ENCODE data around the gene NAGLU.

Gene NAGLU

DNA sequence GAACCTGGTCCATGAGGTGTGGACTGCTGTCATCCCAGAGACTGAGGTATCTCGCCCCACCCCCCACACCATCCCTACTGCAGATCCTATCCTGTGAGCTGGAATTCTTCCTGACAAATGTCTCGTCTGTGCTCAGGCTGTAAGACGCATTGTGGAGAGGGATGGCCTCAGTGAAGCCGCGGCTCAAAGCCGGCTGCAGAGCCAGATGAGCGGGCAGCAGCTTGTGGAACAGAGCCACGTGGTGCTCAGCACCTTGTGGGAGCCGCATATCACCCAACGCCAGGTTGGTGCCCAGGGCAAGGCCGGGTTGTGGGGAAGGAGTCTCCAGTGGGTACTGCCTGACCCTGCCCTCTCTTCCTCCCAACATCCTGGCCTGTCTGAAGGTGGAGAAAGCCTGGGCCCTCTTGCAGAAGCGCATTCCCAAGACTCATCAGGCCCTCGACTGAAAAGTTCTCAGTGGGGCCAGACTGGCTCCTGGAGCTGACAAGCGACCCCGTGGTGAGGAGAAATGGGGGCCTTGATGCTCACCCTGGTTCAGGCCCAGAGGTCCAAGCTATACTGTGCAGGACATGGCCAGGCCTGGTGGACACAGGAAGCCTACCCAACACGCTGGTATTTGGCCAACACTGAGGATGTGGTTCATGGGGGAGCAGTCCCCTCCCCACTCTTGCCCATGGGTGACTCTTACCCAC lies 29.6 kb downstream of the NAGLU start:
- DNase-seq, result no peak

DNA sequence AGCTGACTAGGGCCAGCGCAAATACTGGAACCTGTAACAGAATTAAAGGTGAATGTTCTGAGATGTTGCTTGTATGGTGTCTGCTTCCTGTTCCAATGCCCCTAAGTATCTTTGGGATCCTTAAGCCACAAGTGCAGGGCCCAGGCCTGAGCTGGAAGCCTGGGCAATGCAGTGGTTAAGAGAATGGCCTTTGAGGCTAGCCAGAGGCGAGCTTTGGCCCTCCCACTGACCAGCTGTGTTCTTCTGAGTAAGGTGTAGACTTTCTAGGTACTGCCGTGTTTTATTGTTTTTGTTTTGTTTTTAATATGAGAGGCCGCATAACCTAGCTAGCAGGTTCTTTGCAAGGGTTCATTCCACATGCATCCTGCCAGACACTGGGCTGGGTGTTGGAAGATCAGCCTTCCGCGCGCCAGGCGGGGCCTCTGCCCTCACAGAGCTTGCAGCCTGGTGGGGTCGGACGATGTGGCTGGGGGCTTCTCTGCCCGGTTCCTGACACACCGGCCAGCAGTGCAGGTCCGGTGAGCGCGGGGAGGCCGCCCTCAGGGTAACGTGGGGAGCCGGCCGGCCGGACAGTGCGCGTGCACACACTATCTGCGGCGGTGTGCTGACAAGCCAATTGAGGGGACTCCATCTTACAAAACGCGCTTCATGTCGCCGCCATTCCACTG lies 30.3 kb downstream of the NAGLU start:
- DNase-seq, result no peak

DNA sequence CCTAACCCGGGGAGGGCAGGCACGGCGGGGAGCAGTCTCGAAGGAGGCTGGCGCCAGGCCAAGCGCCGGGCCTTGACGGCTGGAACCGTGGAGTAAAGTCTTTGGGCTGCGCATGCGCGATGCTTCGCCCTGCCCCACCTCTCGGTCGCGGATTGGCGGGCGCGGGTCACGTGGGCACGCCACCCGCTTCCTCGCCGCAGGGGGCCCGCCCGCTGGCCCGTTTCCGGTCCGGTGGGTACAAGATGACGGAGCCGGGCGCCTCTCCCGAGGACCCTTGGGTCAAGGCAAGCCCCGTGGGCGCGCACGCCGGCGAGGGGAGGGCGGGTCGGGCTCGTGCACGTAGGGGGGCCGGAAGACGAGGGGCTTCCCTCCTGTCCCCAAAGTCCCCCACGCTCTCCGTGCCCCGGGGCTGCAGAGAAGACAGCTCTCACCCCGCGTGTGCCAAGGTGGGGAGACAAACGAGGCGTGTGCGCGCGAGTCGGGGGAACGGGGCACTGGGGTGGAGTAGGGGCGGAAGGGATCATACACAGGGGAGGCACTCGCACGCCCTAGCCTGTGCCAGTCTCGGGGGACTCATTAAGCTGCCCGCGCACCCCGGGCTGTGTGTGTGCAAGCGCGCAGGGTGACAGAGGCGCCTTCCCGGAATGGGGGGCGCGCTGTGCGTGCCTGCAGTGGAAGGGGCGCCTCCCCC lies 31.0 kb downstream of the NAGLU start, which contains the start of gene MLX:
Gene MLX (plus strand): TSS at position 218 of the 691 bp plus-strand sequence. CDS start 25 bp downstream, at position 243.
- DNase-seq, result peak; percentile 84 to 90

DNA sequence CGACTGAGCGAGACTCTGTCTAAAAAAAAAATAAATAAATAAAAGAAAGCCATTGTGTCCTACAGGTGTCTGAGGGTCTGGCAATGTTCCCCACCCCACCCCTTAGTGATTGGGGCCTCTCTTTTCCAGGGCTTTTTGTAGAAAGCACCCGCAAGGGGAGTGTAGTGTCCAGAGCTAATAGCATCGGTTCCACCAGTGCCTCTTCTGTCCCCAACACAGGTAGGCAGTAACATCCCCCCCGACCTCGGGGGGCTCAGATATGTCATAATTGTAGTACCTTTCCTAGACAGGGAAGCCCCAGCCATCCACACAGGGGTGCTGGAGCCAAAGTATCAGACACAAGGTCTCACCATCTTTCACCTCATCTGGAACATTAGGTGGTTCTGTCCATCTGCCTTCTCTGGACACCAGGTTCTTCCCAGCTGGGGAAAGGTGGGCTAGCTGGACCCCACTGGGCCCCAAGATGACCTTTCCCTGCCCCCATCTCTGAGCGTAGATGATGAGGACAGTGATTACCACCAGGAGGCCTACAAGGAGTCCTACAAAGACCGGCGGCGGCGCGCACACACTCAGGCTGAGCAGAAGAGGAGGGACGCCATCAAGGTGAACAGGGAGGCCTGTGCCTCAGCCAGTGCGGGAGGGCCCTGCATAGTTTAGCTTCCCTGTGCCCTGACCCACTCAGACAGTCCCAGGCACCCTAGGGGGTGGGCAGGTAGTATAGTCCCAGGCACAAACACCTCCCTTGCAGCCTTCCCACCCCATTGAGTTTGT lies 32.5 kb downstream of the NAGLU start:
- no peak for DNase-seq

DNA sequence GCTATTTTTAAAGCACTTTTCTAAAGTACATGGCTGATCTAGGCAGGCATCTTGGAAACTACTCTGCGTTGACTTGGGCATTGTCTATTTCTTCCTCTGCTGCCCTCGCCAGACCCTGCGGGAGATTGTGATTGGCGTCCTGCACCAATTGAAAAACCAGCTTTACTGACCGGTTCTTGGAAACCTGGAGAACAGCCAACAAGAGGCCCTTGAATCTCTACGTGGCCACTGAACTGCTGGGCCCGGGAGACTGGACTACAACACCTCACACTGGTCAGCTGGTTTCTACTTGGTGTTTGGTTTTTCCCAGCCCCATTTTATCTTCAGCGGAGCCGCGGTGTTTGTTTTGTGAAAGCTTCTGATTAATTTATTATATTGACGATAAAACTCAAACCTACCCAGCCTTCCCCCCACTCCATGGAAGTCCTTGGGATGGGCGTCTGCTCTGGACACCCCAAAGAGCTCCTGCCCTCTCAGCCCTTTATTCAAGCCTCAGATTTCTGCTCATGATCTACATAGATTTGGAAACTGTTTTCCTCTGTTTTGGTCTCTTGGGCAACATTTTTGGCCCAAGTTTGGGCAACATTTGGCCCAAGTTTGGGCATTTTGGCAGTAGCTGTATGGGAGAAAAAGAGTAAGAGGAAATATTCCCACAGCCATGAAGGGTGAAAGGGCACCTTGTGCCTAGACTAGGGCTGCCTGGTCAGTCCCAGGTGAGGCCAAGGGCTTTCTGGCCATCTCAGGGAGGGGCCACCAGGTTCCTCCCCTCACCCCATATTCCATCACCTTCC lies 35.6 kb downstream of the NAGLU start:
- no peak for DNase-seq

DNA sequence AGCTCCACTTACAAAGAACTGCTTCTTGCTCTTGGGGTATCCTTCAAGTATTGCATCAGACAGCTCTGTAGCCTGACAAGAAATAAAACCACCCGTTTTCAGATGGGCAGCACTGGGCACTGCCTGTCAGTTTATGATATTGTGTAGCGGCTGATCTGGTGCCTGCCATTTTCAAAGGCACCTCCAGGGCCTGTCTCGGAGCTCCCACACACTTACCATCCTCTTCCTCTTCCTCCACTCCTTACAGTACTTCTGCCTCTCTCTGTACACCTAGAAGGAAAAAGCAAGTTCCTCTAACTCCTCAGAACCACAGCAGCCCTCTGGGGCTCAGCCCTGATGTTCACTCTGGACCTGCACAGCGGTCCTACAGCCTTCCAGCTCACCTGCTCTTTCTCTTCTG lies 37.1 kb downstream of the NAGLU start:
- no peak for DNase-seq

DNA sequence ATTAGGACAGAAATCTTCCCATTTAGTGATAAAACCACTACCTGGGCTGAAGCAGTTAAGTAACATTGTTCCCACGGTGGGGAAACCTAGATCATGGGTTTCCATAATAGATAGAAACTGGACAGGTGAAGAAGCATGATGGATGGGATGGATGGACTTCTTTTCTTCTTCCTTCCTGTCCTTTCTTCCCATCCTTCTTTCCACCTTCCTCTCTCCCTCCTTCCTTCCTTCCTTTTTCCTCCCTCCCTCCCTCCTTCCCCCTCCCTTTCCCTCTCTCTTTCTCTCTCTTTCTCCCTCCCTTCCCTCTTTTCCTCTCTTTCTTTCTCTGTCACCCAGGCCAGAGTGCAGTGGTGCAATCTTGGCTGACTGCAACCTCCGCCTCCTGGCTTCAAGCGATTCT lies 38.4 kb downstream of the NAGLU start:
- no peak for DNase-seq

DNA sequence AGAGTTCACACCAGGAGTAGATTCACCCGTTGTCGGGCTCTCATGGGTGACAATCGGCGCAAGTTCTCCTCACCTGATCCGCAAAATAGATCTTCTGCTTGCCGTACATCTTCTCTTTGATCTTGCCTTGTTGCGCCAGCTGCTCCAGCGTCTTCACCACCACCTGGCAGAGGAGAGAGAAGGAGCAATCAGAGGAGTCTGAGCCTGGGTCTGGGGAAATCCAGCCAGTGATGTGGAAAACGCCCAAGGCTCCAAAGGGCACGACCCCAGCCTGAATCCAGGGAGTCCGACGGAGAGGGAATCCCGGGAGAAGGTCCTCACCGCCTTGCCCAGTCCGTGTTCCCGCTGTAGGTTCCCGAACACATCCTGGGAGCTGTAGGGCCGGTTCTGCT lies 41.1 kb downstream of the NAGLU start:
- DNase-seq, result no peak

DNA sequence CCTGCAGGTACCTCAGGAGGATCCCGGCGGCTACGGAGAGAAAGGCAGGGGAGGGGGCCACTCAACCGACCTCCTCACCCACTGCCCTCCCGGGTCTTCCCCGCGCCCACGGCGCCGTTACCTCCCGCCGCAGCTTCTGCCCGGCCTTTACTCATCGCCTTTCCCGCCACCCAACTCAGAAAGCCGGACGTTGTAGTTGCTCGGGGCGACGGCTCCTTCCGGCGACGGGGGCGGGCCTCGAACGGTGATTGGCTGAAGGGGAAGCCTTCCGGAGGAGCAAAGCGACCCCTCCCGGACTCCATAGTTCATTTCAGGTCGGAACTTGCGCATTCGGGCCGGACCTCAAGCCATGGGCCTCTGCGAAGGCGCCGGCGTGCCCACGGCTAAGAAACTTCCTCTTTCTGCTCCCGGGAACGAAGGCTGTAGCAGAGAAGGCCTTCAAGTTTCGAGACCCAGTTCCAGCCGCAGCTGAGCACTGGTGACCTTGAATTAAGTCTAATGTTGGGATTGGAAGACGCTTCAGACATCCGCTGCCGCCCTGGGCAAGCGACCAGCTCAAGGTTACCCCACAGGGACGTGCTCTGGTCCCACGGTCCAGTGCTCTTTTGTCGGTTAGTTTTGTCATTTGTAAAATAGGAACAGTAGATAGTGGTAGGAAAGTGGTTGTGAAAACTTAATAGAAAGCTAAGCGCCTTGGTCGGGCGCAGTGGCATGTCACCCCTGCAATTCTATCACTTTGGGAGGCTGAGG lies 41.7 kb downstream of the NAGLU start, which contains the start of gene PSMC3IP:
Gene PSMC3IP (minus strand): TSS at position 198 of the 750 bp plus-strand sequence. CDS start 43 bp downstream, at position 155.
- peak; percentile 90 to 92 for DNase-seq

DNA sequence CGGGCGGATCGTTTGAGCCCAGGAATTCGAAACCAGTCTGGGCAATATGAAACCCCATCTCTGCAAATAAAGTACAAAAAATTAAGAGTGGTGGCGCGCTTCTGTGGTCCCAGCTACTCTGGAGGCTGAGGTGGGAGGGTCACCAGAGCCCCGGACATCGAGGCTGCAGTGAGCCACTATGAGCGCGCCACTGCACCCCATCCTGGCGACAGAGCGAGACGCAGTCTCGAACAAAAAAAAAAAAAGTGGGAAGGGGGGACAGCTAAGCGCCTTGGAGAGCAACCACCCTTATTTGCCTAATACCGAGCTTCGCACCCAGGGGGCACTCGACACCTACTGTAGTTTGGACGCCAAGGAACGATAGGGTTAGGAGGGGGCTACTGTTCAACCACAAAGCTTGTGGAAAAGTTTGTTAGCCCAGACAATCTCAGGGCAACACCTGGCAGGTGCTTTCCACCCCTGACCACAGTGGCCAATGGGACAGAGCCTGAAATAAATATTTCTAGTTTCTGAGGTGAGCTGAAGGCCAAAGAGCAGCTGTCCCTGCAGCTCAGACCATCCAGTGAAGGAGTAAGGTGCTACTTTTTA lies 42.3 kb downstream of the NAGLU start:
- DNase-seq, result peak; percentile 31 to 43

DNA sequence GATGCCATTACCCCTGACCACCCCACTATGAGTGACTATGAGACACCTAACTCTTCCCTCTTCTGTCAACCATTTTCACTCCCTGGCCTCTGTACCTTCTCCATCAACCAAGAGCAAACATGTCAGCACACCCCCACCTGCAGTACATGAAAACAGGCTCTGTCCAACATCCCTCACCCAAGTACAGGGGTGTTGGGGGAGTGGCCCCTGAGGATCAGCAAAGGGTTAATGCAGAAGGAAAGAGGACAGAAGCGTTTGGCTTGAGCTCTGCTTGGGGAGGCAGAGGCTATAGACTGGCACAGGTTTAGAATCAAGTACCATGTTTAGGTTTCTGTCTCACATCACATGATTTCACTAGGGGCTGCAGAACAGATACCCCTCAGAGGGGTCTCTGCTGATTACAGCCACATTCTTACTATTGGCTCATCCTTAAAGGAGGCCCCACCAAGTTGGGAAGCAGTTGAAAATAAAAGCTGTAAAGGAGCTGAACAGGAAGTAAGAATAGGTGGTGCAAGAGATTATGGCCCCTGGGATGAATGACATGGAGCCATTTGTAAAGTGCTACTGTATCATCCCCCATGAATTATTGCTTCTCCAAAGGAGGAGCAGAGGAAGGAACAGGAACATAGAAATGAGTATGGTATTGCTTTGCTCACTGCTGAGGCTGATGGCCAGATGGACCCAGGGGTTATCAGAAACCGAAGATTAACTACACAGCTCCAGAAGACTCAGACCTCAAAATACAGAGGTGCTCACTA lies 43.9 kb downstream of the NAGLU start:
- DNase-seq, result no peak

DNA sequence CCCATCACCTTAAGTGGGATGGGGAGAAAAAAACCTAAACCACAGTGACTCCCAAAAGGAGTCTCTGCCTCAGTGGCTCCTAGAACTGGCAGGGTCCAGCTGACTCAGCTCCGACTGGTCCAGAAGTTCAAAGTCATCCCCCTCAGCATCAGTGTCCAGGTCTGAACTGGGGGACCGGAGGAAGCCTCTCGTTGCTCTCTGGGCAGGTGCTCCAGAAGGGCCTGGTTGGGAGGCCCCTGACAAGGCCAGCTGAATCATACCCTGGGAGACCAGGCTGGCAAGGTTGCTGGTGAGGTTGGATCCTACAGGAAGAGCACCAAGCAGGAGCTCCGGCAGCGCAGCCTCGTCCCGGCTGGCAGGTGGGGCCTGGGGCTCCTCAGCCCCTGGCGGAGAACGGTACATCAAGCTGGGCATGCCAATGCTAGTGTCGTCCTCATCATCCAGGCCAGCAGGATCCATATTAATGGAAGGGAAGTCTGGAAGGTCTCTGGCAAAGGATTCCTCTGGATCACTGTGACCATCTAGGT lies 45.8 kb downstream of the NAGLU start:
- no peak for DNase-seq

DNA sequence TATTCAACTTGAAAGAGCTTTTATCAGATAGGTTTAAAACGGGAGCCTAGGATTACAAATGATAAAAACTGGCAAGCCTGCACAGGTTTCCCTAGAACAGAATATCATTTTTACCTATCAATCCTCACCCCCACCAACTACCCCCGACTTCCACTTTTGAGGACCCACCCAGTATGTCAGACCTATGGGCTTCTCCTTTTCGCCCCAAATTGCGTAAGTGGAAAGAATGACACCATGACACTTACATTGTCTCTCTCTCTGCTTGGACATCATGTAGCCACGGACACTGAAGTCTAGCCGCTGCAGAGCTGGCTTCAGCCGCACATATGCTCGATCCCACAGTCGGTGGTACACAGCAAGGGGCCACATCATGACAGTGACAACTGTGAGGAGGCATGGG lies 48.8 kb downstream of the NAGLU start:
- no peak for DNase-seq

DNA sequence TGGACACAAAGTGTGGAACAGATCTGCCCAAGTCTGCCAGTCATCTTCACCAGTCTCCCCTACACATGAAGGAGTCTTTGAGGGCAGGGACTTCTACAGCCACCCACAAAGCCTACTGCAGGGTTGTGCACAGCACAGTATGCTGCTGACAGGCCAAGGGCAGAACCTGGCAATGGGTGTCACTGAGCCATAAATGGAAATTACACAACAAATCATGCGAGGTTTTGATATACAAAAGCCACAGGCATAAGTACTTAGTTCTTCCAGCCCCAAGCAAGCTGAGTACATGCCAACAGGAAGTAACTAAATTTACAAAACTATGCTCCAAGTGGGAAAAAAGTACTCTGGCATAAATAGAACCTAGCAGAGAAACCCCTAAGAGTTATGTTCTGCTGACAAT lies 49.3 kb downstream of the NAGLU start:
- no peak for DNase-seq

DNA sequence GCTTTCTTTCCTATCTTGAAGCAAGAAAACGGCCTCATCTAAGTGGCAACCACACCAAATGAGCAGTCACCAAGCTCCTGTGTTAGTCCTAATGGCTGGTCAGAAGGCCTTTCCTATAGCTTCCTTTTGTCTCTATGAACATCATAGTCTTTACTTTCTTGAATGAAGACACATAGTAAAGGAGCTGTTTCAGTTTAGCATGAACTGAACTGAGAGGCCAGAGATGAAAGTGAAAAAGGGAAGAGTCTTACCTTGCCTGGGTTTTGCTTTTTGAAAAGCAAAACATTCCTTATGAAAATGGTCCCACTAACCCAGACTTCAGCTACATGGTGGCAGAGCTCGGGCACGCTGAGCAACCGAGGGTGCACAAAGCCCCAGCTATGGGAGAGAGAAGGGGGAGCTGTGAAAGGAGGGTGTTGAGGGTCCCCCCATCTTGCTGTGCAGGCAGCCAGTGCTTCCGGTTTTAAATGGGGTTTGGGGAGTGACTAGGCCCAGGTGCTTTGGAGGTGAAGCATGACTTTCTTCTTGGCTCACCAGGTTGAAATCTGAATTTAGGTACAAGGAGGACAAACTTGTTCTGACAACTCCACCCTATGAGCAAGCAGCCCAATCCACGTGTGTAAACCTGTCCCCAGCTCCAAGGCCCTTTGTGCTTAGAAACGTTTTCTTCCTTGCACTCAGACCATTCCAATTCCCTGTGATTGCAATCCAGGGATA lies 50.6 kb downstream of the NAGLU start:
- no peak for DNase-seq

DNA sequence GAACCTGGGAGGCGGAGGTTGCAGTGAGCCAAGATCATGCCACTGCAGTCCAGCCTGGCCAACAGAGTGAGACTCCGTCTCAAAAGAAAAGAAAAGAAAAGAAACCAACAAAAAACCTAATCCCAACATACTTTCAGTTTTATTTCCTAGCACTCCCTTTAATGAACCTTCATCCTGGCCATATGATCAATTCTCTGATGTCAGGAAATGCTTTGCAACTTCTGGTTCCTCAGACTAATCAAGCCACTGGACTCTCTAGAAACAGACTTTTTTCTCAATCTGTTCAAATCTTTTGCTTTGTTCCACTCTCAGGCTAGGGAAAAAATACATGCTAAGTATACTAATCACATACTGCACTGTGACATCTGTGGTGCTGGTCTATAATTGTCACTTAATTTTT lies 54.8 kb downstream of the NAGLU start:
- no peak for DNase-seq

DNA sequence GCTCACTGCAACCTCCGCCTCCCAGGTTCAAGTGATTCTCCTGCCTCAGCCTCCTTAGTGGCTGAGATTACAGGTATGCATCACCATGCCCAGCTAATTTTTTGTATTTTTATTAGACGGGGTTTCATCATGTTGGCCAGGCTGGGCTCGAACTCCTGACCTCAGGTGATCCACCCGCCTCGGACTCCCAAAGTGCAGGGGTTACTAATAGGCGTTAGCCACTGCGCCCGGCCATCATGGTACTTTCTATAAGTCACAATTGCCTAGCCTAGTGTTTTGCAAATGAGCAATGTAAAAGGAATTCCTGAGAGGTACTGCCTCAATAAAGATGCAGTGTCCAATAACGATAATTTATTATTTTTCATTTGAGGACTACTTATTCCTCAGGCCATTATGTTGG lies 55.4 kb downstream of the NAGLU start:
- DNase-seq, result no peak

Measured in hippocampal formation (tissue), 2 donors.